HEK293 (cell line): ENCODE data around the gene XKR3.

Experiments
- CTCF ChIA-PET: fragments of 350-600 bp; formaldehyde crosslinking; extraction: SDS; loops from one replicate; lab custom pipeline; 2021; ENCODE audit warnings: antibody characterized with exemption; lab: Yijun Ruan, JAX
- POLR2A ChIA-PET: fragments of 300-600 bp; formaldehyde crosslinking; extraction: SDS; loops from one replicate; lab custom pipeline; 2020; ENCODE audit warnings: antibody characterized with exemption, inconsistent platforms; lab: Yijun Ruan, JAX
- H3K27ac ChIP-seq: fragments of 200-500 bp; sonication (Bioruptor generic); 2 replicates; pipeline ENCODE4 v1.5.1; 2014; ENCODE audit warnings: low read depth, low read length, control low read depth, inconsistent platforms; ENCODE audit errors: extremely low read depth
- H3K36me3 ChIP-seq, 2 experiments: fragments of 200-500 bp in 1 of 2; sonication (Bioruptor generic) in 1 of 2; 1 replicate in 1 of 2; 2 replicates in 1 of 2; pipeline ENCODE4 v1.5.1; 2014 to 2017; ENCODE audit warnings: inconsistent platforms in 2 of 2, low read length in 2 of 2; ENCODE audit not compliant: control insufficient read depth in 2 of 2, insufficient read depth in 1 of 2
- H3K4me1 ChIP-seq: fragments of 200-500 bp; sonication (Bioruptor generic); 2 replicates; pipeline ENCODE4 v1.5.1; 2014; ENCODE audit warnings: mild to moderate bottlenecking, low read length, inconsistent platforms; ENCODE audit not compliant: control insufficient read depth, insufficient read depth
- H3K4me3 ChIP-seq: 2 replicates; pipeline ENCODE4 v1.5.1; 2011; ENCODE audit warnings: low read depth, mild to moderate bottlenecking, control low read depth, low read length, moderate library complexity
- H3K9me3 ChIP-seq: fragments of 200-500 bp; sonication (Bioruptor generic); 2 replicates; pipeline ENCODE4 v1.5.1; 2014; ENCODE audit warnings: low read depth, low read length, inconsistent platforms; ENCODE audit not compliant: control insufficient read depth, insufficient read depth
- EGR2 ChIP-seq: fragments of 450-650 bp; formaldehyde crosslinking; IDR thresholded peaks from 2 replicates; pipeline ENCODE4 v1.5.1; 2016; ENCODE audit warnings: low read depth, missing biosample characterization, missing genetic modification characterization
- FEZF1 ChIP-seq: fragments of 450-650 bp; formaldehyde crosslinking; IDR thresholded peaks from 2 replicates; pipeline ENCODE4 v1.5.1; 2016; ENCODE audit warnings: missing biosample characterization, missing genetic modification characterization
- INSM2 ChIP-seq: fragments of 450-650 bp; formaldehyde crosslinking; IDR thresholded peaks from 2 replicates; pipeline ENCODE4 v1.5.1; 2016; ENCODE audit warnings: missing biosample characterization, missing genetic modification characterization
- KLF1 ChIP-seq: fragments of 450-650 bp; formaldehyde crosslinking; IDR thresholded peaks from 2 replicates; pipeline ENCODE4 v1.5.1; 2016; ENCODE audit warnings: missing biosample characterization, missing genetic modification characterization
- REPIN1 ChIP-seq: fragments of 450-650 bp; formaldehyde crosslinking; IDR thresholded peaks from 2 replicates; pipeline ENCODE4 v1.5.1; 2017; ENCODE audit warnings: missing biosample characterization, missing genetic modification characterization, low read depth
- SCRT1 ChIP-seq: fragments of 450-650 bp; formaldehyde crosslinking; IDR thresholded peaks from 2 replicates; pipeline ENCODE4 v1.5.1; 2016; ENCODE audit warnings: missing biosample characterization, missing genetic modification characterization, borderline replicate concordance
- WT1 ChIP-seq: fragments of 450-650 bp; formaldehyde crosslinking; IDR thresholded peaks from 2 replicates; pipeline ENCODE4 v1.5.1; 2016; ENCODE audit warnings: missing biosample characterization, missing genetic modification characterization
- ZBTB11 ChIP-seq: fragments of 450-650 bp; formaldehyde crosslinking; conservative IDR thresholded peaks from 2 replicates; pipeline ENCODE4 v1.5.1; 2016; ENCODE audit warnings: low read depth, missing biosample characterization, missing genetic modification characterization
- ZBTB44 ChIP-seq: fragments of 450-650 bp; IDR thresholded peaks from 2 replicates; pipeline ENCODE4 v1.5.1; 2018; ENCODE audit warnings: missing biosample characterization, mild to moderate bottlenecking, missing genetic modification characterization
- ZNF10 ChIP-seq: fragments of 450-650 bp; formaldehyde crosslinking; IDR thresholded peaks from 2 replicates; pipeline ENCODE4 v1.5.1; 2017; ENCODE audit warnings: missing biosample characterization, missing genetic modification characterization
- ZNF155 ChIP-seq: fragments of 450-650 bp; formaldehyde crosslinking; IDR thresholded peaks from 2 replicates; pipeline ENCODE4 v1.5.1; 2016; ENCODE audit warnings: missing biosample characterization, missing genetic modification characterization
- ZNF157 ChIP-seq: fragments of 450-650 bp; formaldehyde crosslinking; IDR thresholded peaks from 2 replicates; pipeline ENCODE4 v1.5.1; 2016; ENCODE audit warnings: missing biosample characterization, missing genetic modification characterization
- ZNF174 ChIP-seq: fragments of 450-650 bp; formaldehyde crosslinking; IDR thresholded peaks from 2 replicates; pipeline ENCODE4 v1.5.0; 2017; ENCODE audit warnings: missing biosample characterization, mild to moderate bottlenecking, missing genetic modification characterization
- ZNF23 ChIP-seq: fragments of 450-650 bp; formaldehyde crosslinking; IDR thresholded peaks from 2 replicates; pipeline ENCODE4 v1.5.1; 2016; ENCODE audit warnings: missing biosample characterization, missing genetic modification characterization, borderline replicate concordance
- ZNF239 ChIP-seq: fragments of 450-650 bp; formaldehyde crosslinking; IDR thresholded peaks from 2 replicates; pipeline ENCODE4 v1.5.1; 2016; ENCODE audit warnings: missing biosample characterization, missing genetic modification characterization
- ZNF335 ChIP-seq: fragments of 450-650 bp; formaldehyde crosslinking; conservative IDR thresholded peaks from 2 replicates; pipeline ENCODE4 v1.5.1; 2016; ENCODE audit warnings: missing biosample characterization, missing genetic modification characterization
- ZNF362 ChIP-seq: fragments of 450-650 bp; formaldehyde crosslinking; IDR thresholded peaks from 2 replicates; pipeline ENCODE4 v1.5.1; 2016; ENCODE audit warnings: missing biosample characterization, missing genetic modification characterization
- ZNF423 ChIP-seq: fragments of 450-650 bp; formaldehyde crosslinking; IDR thresholded peaks from 2 replicates; pipeline ENCODE4 v1.5.1; 2016; ENCODE audit warnings: missing biosample characterization, missing genetic modification characterization
- ZNF513 ChIP-seq: fragments of 450-650 bp; IDR thresholded peaks from 2 replicates; pipeline ENCODE4 v1.5.1; 2018; ENCODE audit warnings: missing biosample characterization, missing genetic modification characterization
- ZNF529 ChIP-seq: fragments of 450-650 bp; formaldehyde crosslinking; IDR thresholded peaks from 2 replicates; pipeline ENCODE4 v1.5.1; 2017; ENCODE audit warnings: missing genetic modification characterization, missing biosample characterization; ENCODE audit not compliant: insufficient replicate concordance
- ZNF555 ChIP-seq: fragments of 450-650 bp; formaldehyde crosslinking; conservative IDR thresholded peaks from 2 replicates; pipeline ENCODE4 v1.5.1; 2017; ENCODE audit warnings: missing biosample characterization, mild to moderate bottlenecking, missing genetic modification characterization, inconsistent platforms
- ZNF560 ChIP-seq: fragments of 450-650 bp; formaldehyde crosslinking; IDR thresholded peaks from 2 replicates; pipeline ENCODE4 v1.5.1; 2017; ENCODE audit warnings: missing biosample characterization, missing genetic modification characterization, borderline replicate concordance
- ZNF629 ChIP-seq: fragments of 450-650 bp; formaldehyde crosslinking; IDR thresholded peaks from 2 replicates; pipeline ENCODE4 v1.5.1; 2017; ENCODE audit warnings: missing biosample characterization, missing genetic modification characterization
- ZNF677 ChIP-seq: fragments of 450-650 bp; IDR thresholded peaks from 2 replicates; pipeline ENCODE4 v1.5.0; 2018; ENCODE audit warnings: missing biosample characterization, mild to moderate bottlenecking, missing genetic modification characterization, moderate library complexity
- ZNF704 ChIP-seq: fragments of 450-650 bp; formaldehyde crosslinking; IDR thresholded peaks from 2 replicates; pipeline ENCODE4 v1.5.1; 2016; ENCODE audit warnings: missing biosample characterization, missing genetic modification characterization
- ZNF837 ChIP-seq: fragments of 450-650 bp; formaldehyde crosslinking; IDR thresholded peaks from 2 replicates; pipeline ENCODE4 v1.5.1; 2016; ENCODE audit warnings: missing biosample characterization, missing genetic modification characterization

XKR3 gene

GRCh38 chr22:16803255-16803917, 21.8 kb downstream of the XKR3 start:
- no peak for TF ChIP-seq ZNF335 (tag by site-specific recombination)
- TF ChIP-seq ZNF704 (tag by site-specific recombination), result no peak
- no peak for TF ChIP-seq REPIN1
- TF ChIP-seq ZNF560, result no peak
- TF ChIP-seq ZNF513 (tag by site-specific recombination), result no peak
- TF ChIP-seq WT1 (tag by site-specific recombination), result no peak
- no peak for TF ChIP-seq ZNF629 (tag by site-specific recombination)
- no peak for TF ChIP-seq ZNF174 (tag by site-specific recombination)
- TF ChIP-seq SCRT1 (tag by site-specific recombination), result no peak
- no peak for TF ChIP-seq ZNF157 (tag by site-specific recombination)
- TF ChIP-seq ZNF555 (tag by site-specific recombination), result no peak
- no peak for TF ChIP-seq ZNF529 (tag by site-specific recombination)
- no peak for TF ChIP-seq ZNF677
- TF ChIP-seq ZNF155 (tag by site-specific recombination), result no peak
- TF ChIP-seq ZNF10 (tag by site-specific recombination), result no peak
- no peak for TF ChIP-seq FEZF1 (tag by site-specific recombination)
- TF ChIP-seq ZNF423 (tag by site-specific recombination), result no peak
- TF ChIP-seq ZNF23 (tag by site-specific recombination), result no peak
- no peak for TF ChIP-seq ZBTB11 (tag by site-specific recombination)
- Histone ChIP-seq H3K36me3 (no peaks in the 10 kb centered on the region), H3K9me3 (no peaks in the 10 kb centered on the region), H3K27ac (no peak overlapping the region), H3K4me1 (no peaks in the 10 kb centered on the region), H3K4me3 (no peak overlapping the region)
- POLR2A ChIA-PET, result no interaction called here
- CTCF ChIA-PET, result interaction anchor here (1.2 to 2.1 kb wide), 4 partner anchors 11 to 29 kb away, joined by 5 to 9 read pairs (median 8); no protein-coding TSS in a partner anchor

GRCh38 chr22:16801571-16801970, 23.6 kb downstream of the XKR3 start:
- no peaks in the 10 kb centered on the region for H3K4me1 ChIP-seq
- ChIA-PET CTCF (interaction anchor here (0.7 to 2.1 kb wide), 3 partner anchors 18 to 753 kb away, joined by 5 to 9 read pairs (median 9); no protein-coding TSS in a partner anchor), POLR2A (no interaction called here)
- TF ChIP-seq ZNF239, result no peak
- no peak for TF ChIP-seq ZNF837 (tag by site-specific recombination)
- TF ChIP-seq KLF1, result no peak
- TF ChIP-seq ZNF362, result no peak
- no peak for TF ChIP-seq INSM2 (tag by site-specific recombination)
- no peak for TF ChIP-seq ZBTB44 (tag by site-specific recombination)
- no peak for TF ChIP-seq EGR2 (tag by site-specific recombination)

More at GRCh38 chr22:16801571-16801970, 23.6 kb downstream of the XKR3 start:
- no peaks in the 10 kb centered on the region for H3K9me3 ChIP-seq
- no peak overlapping the region for H3K4me3 ChIP-seq
- H3K36me3 ChIP-seq, result no peaks in the 10 kb centered on the region
- no peak overlapping the region for H3K27ac ChIP-seq
